LNCaP clone FGC (cell line): ENCODE results near the gene ARMC10.

Experiments used
- DNase-seq: peaks from one replicate; pipeline ENCODE4 v3.0.0-alpha.2; 2011; ENCODE audit warnings: low read depth
- H3K4me3 ChIP-seq: 2 replicates; pipeline ENCODE4 v1.5.1; 2011; ENCODE audit warnings: mild to moderate bottlenecking, low read depth, low read length, control low read depth
- CTCF ChIP-seq: IDR thresholded peaks from 2 replicates; pipeline ENCODE4 v1.5.1; 2012; ENCODE audit warnings: mild to moderate bottlenecking; ENCODE audit not compliant: control insufficient read depth, insufficient read depth; ENCODE audit errors: extremely low read depth

ARMC10 gene

DNA sequence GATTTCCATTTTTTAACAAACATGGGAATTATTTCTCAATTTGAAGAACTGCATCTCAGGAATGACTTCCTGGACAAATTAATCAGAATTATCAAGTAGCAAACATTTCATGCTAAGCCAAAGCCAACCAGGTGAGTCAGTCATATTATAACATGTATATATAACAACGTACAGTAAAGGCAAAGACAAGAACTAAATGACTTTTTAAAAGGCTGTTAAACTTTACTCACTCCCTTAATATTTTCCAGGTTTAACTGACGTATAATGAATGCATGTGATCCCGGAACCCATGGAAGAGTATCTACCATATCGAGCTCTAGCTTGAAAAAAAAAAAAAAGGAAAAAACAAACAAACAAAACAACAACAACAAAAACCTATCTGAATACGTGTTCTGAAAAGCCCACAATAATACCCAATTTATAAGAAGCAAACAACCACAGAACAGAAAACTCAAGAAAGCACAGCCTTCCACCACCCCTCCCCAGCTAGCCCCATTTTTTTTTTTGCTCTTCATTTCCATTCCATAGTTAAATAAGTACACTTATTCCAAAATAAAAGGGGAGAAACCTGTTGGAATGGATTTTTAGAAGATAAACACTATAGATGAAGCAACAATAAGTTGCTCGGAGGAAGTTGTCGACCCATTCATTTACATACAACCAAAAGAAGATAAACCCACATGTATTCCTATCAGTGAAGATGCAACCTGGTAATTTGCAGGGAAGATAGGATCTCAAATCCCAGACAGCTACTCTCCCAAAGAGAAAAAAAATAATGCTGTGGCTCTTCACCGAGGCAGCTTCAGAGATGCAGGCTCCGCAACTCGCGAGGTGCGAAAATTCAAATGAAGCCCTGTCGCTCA lies 73.4 kb downstream of the ARMC10 start:
- TF ChIP-seq CTCF, result no peak
- no peak for DNase-seq
- H3K4me3 ChIP-seq, result peak overlapping the region; percentile 65
